Keratinocyte (primary cell): ENCODE results near the gene PRICKLE3. TPM values are rescaled to one million over a fixed set of nuclear protein-coding genes. Genes with fewer than 3 reads are reported as not detected.

Experiments used
- DNase-seq: peaks from one replicate; pipeline ENCODE4 v3.0.0-alpha.2; 2011; ENCODE audit warnings: low read depth, missing footprints, low spot score
- FAIRE-seq: peaks from 2 replicates; lab custom pipeline; 2011; peaks lifted over from hg19 to GRCh38; lab: Jason Lieb, UNC
- H2AFZ ChIP-seq: 2 replicates; pipeline ENCODE4 v1.6.0; 2012; ENCODE audit warnings: low read length, control low read depth, inconsistent platforms; ENCODE audit not compliant: control insufficient read depth
- H3K27ac ChIP-seq: 2 replicates; pipeline ENCODE4 v1.5.1; 2011; ENCODE audit warnings: low read length; ENCODE audit not compliant: control insufficient read depth, insufficient read depth
- H3K27me3 ChIP-seq: 3 replicates; pipeline ENCODE4 v1.6.0; 2011; ENCODE audit warnings: low read length; ENCODE audit not compliant: control insufficient read depth, insufficient read depth; ENCODE audit errors: extremely low read depth
- H3K36me3 ChIP-seq, 2 experiments: 2 replicates in 1 of 2; 3 replicates in 1 of 2; pipeline ENCODE4 v1.5.1; 2011; ENCODE audit warnings: low read length in 2 of 2, mild to moderate bottlenecking in 1 of 2; ENCODE audit not compliant: control insufficient read depth in 2 of 2, insufficient read depth in 2 of 2; ENCODE audit errors: extremely low read depth in 1 of 2
- H3K4me1 ChIP-seq: 3 replicates; pipeline ENCODE4 v1.5.1; 2011; ENCODE audit warnings: low read length; ENCODE audit not compliant: control insufficient read depth, insufficient read depth; ENCODE audit errors: extremely low read depth
- H3K4me2 ChIP-seq: 3 replicates; pipeline ENCODE4 v1.6.0; 2011; ENCODE audit warnings: low read depth, low read length; ENCODE audit not compliant: control insufficient read depth, insufficient read depth; ENCODE audit errors: extremely low read depth
- H3K4me3 ChIP-seq, 3 experiments: fragments of 200-600 bp in 1 of 3; sonication (generic) in 1 of 3; 2 replicates in 2 of 3; 3 replicates in 1 of 3; pipeline ENCODE4 v1.5.1; 2011 to 2016; ENCODE audit warnings: low read length in 3 of 3, mild to moderate bottlenecking in 3 of 3, control low read depth in 2 of 3, inconsistent platforms in 1 of 3, low read depth in 1 of 3, mixed read lengths in 1 of 3, mixed run types in 1 of 3, moderate library complexity in 1 of 3; ENCODE audit not compliant: control insufficient read depth in 2 of 3, insufficient read depth in 2 of 3; ENCODE audit errors: extremely low read depth in 1 of 3
- H3K79me2 ChIP-seq: 2 replicates; pipeline ENCODE4 v1.6.0; 2012; ENCODE audit warnings: low read length; ENCODE audit not compliant: control insufficient read depth, insufficient read depth
- H3K9ac ChIP-seq: 3 replicates; pipeline ENCODE4 v1.6.0; 2011; ENCODE audit warnings: low read length; ENCODE audit not compliant: control insufficient read depth, insufficient read depth; ENCODE audit errors: extremely low read depth
- H3K9me1 ChIP-seq: 3 replicates; pipeline ENCODE4 v1.6.0; 2011; ENCODE audit warnings: low read length; ENCODE audit not compliant: control insufficient read depth, insufficient read depth; ENCODE audit errors: extremely low read depth
- H3K9me3 ChIP-seq: 2 replicates; pipeline ENCODE4 v1.5.1; 2012; ENCODE audit warnings: low read depth, low read length; ENCODE audit not compliant: control insufficient read depth
- H4K20me1 ChIP-seq: 3 replicates; pipeline ENCODE4 v1.6.0; 2011; ENCODE audit warnings: low read length; ENCODE audit not compliant: control insufficient read depth, insufficient read depth; ENCODE audit errors: extremely low read depth
- CTCF ChIP-seq, 3 experiments: IDR thresholded peaks in 1 of 3; conservative IDR thresholded peaks in 1 of 3; optimal IDR thresholded peaks in 1 of 3; 2 replicates in 2 of 3; 3 replicates in 1 of 3; pipeline versions ENCODE3 to v1.5.1; 2011; ENCODE audit warnings: low read length in 3 of 3, mild to moderate bottlenecking in 3 of 3, moderate library complexity in 2 of 3, control low read depth in 1 of 3, inconsistent platforms in 1 of 3; ENCODE audit not compliant: insufficient read depth in 2 of 3; ENCODE audit errors: extremely low read depth in 1 of 3
- EZH2 ChIP-seq: IDR thresholded peaks from one replicate; pipeline ENCODE4 v1.6.1; 2012; ENCODE audit warnings: inconsistent platforms, mild to moderate bottlenecking, low read length, moderate library complexity
- dilution Hi-C: fragments of 300-500 bp; cut with MboI; formaldehyde crosslinking; loops from one replicate; pipeline ENCODE4 v1.7.0; 2020; ENCODE audit warnings: low sequenced_read_pairs; ENCODE audit not compliant: extremely low pct_ligation_motif_present
- polyA plus RNA-seq, 5 experiments: library from polyadenylated mRNA; depleted of rRNA in 3 of 5; stranded (reverse) in 3 of 5; stranded (forward) in 1 of 5; unstranded in 1 of 5; fragments of >200 nt; gene quantifications; 1 replicate in 1 of 5; 2 replicates in 3 of 5; 3 replicates in 1 of 5; pipeline versions ENCODE4 v1.2.1 to v1.2.3, GENCODE V29; 2011 to 2012; ENCODE audit warnings: missing spikeins in 2 of 5, low read depth in 1 of 5, low replicate concordance in 1 of 5

PRICKLE3 gene
- polyA plus RNA-seq, 1 donor (not counting 4 experiments of a cell fraction or from before 2014, with no cell fraction given) = 8.7 TPM

- no peak for DNase-seq
- H3K4me3 ChIP-seq = peak within 1 kb of the TSS in 1 of 3 experiments; percentile 30
- no peaks in the 10 kb centered on the region for H3K79me2 ChIP-seq
- no peaks in the 10 kb centered on the region for H3K36me3 ChIP-seq
- H3K4me1 ChIP-seq = peaks cover 10% of the 10 kb centered on the region
- TF ChIP-seq EZH2 (no peak), CTCF (optimal IDR thresholded peaks at IDR 0.05 in 1 of 3, IDR thresholded peaks at IDR 0.05 in 1 of 3, conservative IDR thresholded peaks at IDR 0.05 in 1 of 3; ENCODE audit: extremely low read depth in 1 of 3, insufficient read depth in 2 of 3, low read length in 3 of 3) (no peak)
- H3K27me3 ChIP-seq = no peaks in the 10 kb centered on the region
- no peaks in the 10 kb centered on the region for H3K9me1 ChIP-seq
- no peaks in the 10 kb centered on the region for H4K20me1 ChIP-seq
- H2AFZ ChIP-seq = peak within 1 kb of the TSS; percentile 58
- FAIRE-seq = no peak
- peak within 1 kb of the TSS; percentile 28 for H3K9ac ChIP-seq
- dilution Hi-C loops = no loop called here
- H3K9me3 ChIP-seq = no peaks in the 10 kb centered on the region
- peak within 1 kb of the TSS; percentile 51 for H3K4me2 ChIP-seq
- H3K27ac ChIP-seq = no peak within 1 kb of the TSS
These were observed 23.6 kb downstream of the PRICKLE3 start, which contains the start of gene MAGIX for GRCh38 chrX:49162620-49163019. Gene MAGIX (plus strand): TSS chrX:49162758. CDS start chrX:49162890, 132 bp downstream.

GRCh38 chrX:49161632-49162031 lies 24.5 kb downstream of the PRICKLE3 start:
- H3K9me1 ChIP-seq = no peaks in the 10 kb centered on the region
- no peak overlapping the region for H3K4me2 ChIP-seq
- FAIRE-seq (no peak), DNase-seq (no peak)
- no peaks in the 10 kb centered on the region for H3K27me3 ChIP-seq
- H3K4me3 ChIP-seq = no peak overlapping the region
- H3K79me2 ChIP-seq = no peaks in the 10 kb centered on the region
- H3K9me3 ChIP-seq = no peaks in the 10 kb centered on the region
- dilution Hi-C loops = no loop called here
- no peak overlapping the region for H2AFZ ChIP-seq
- H3K27ac ChIP-seq = no peak overlapping the region
- H3K9ac ChIP-seq = no peak overlapping the region
- H3K36me3 ChIP-seq = no peaks in the 10 kb centered on the region
- no peak for TF ChIP-seq EZH2
- no peak for TF ChIP-seq CTCF (optimal IDR thresholded peaks at IDR 0.05 in 1 of 3, IDR thresholded peaks at IDR 0.05 in 1 of 3, conservative IDR thresholded peaks at IDR 0.05 in 1 of 3; ENCODE audit: extremely low read depth in 1 of 3, insufficient read depth in 2 of 3, low read length in 3 of 3)
- H3K4me1 ChIP-seq = peaks cover 7% of the 10 kb centered on the region
- H4K20me1 ChIP-seq = no peaks in the 10 kb centered on the region
